ENCODE results near the gene NRXN2.

The NRXN2 gene

DNA sequence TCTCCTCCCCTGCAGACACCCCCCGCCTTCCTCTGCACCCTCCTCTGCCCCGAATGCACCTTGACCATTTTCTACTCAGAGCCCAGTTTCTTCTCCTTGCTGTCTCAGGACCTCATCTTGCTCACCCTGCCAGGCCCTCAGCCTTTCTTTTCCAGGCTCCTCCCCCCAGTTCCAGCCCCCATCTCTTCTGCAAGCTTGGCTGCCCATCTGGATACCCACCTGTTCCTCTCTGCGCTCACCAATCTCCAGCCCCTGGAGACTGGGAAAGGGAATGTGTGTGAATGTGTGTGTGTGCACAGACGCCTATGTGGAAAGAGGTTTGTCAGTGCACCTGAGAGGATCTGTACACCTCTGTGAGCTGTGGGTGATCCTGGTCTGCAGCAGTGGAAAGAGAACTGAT lies 95.6 kb downstream of the NRXN2 start:
- DNase-seq (ENCODE audit: low read depth): no peak

DNA sequence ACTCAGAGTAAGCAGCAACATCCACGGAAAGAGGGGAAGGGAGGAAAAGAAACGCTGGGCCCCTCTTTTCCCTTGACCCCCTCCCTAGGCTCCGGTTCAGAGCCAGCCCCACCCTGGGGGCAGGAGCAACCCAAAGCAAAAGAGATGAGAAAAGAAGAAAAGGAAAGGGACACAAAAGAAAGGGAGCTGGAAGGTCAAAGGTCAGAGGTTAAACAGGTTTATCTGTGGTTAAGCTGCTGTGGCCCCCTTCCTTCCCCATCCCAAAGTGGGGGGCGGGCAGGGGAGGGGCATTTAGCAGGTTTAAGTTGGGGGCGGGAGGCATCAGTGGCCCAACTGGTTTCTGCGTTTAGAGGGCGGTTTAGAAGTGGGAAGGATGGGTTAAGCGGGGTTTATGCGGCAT lies 96.4 kb downstream of the NRXN2 start:
- DNase-seq (ENCODE audit: low read depth): no peak

DNA sequence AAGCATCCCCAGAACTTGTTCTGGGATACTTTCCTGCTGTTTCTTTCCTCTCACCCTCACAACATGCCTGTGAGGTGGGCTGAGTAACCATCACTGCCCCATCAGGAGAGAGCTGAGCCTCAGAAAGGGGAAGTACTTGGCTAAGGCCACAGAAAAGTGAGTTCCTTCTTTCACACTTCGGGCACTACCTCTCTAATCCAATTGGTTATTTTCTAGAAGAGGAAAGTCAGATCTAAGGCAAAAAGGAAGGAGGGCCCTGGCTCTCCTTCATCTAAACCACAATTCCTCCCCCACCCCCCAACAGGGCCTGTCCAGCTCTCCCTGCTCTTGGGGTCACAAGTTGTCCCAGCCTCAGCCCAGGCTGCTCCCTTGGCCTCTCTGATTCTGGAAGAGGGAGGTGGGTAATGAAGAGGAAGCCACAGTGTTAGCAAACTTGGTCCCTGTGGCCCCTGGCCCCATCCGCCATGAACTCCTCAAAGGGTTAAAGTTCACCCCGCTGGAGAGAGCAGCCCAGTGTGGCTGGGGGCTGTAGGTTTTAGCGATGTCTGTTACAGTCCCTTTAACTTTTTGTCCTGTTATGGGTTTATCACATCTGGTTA lies 98.0 kb downstream of the NRXN2 start:
- DNase-seq (ENCODE audit: low read depth): no peak

- DNase-seq (ENCODE audit: low read depth): no peak
Observed at GRCh38 chr11:64622681-64623080, 100.3 kb downstream of the NRXN2 start.

DNA sequence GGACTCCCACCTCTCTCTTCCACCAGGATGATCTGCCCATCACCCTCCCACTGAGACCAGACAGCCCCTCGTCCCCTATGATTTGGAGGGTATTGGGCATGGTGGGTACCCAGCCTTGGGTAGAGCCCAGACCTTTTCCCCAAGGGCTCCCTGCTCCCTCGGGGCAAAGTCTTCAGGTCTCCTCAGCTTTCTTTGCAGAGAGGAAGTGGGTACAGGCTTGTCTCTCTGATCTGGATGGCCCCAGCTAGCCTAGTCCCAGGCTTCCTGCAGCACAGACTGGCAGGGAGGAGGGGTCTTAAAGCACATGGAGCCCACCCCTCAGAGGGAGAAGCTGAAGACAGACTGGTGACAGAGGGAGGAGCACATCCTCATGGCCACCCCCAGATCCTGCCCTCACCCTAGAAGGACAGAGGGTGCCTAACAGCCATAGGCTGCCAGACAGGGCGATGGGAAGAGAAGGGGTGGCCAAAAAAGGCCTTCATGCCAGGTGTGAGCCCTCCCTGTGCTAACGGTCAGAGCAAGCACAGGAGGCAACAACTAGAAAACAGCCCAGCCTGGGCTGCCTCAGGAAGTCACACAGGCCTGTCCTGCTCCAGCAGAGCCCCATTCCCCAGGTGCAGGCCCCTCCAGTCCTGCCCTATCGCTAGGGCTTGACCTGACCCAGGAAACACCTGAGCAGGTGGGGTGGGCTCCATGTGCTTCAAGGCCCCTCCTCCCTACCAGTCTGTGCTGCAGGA lies 101.5 kb downstream of the NRXN2 start:
- DNase-seq (ENCODE audit: low read depth): no peak

- peak; percentile 43 for DNase-seq (ENCODE audit: low read depth)
Observed at GRCh38 chr11:64620381-64620971, 102.5 kb downstream of the NRXN2 start.

- DNase-seq (ENCODE audit: low read depth): peak; percentile 72
Observed at GRCh38 chr11:64619811-64620380, 103.1 kb downstream of the NRXN2 start.

DNA sequence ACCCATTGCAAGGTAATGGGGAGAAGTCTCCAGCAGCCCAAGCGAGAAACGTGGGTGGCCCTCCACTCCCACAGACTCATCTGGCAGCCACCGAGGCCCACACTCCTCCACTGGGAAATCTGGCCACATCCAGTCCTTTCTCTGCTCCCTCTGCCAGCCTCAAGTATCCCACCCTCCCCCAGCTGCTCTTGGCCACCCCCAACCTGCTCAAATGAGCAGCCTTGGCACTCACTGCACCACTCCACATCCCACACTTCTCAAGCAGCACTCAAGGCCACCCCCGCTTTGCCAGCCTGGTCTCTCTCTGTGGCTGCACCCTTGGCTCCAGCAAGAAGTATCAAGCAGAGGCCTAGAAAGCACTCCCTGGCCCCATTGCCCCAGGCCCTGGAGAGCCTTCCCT lies 103.8 kb downstream of the NRXN2 start:
- DNase-seq (ENCODE audit: low read depth): no peak

DNA sequence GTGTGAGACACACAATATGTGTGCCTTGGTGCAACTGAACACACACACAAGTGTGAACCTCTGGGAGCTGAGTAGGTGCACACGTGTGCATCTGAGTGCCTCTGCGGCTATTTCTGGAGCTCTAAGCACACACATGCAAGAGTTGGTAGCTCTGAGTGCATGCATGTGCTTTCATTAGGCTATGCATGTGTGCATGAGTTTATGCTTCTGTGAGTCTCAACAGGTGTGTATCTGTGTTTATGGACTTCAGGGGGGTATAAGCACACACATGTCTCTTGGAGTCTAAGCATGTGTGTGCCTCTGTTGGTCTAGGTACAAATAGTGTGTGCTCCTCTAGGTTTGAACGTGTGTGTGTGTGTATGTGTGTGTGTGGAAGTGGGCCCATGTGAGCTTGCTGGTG lies 106.2 kb downstream of the NRXN2 start:
- DNase-seq (ENCODE audit: low read depth): no peak

DNA sequence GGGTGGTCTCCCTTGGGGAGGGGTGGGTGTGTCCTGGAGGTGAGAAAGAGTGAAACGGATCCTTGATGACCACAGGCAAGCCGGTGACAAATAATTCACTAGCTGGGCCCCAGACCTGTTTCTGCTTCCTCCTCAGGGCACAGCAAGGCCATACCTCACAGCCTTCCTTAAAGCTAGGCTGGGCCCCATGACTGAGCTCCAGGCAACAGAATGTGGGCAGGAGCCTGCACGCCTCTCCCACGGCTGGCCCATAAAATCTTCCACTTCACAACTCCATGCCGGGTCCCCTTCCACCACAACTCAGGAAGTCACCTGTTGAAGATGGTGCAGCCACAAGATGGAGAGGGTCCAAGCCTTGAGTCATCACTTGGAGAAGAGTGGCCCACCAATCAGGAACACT lies 108.1 kb downstream of the NRXN2 start:
- DNase-seq (ENCODE audit: low read depth): no peak

DNA sequence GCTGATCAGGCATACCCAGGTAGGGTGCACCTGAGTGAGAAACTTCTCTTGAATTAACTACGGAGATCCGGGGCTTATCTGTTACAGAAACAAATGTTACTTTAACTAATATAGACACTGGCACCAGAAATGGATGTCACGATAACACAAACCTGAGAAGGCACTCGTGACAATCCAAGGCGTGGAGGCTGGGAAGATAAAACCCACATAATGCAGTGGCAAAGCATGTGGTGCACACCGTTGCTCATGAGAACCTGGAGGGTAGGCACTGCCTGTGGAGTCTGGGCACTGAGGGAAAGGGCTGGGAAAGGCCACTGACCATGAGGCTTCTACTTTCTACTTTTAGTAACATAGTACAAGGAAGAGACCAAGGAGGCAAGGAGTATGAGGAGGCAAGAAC lies 109.3 kb downstream of the NRXN2 start:
- DNase-seq (ENCODE audit: low read depth): no peak

- no peak for DNase-seq (ENCODE audit: low read depth)
Observed at GRCh38 chr11:64611869-64612646, 110.9 kb downstream of the NRXN2 start.

DNA sequence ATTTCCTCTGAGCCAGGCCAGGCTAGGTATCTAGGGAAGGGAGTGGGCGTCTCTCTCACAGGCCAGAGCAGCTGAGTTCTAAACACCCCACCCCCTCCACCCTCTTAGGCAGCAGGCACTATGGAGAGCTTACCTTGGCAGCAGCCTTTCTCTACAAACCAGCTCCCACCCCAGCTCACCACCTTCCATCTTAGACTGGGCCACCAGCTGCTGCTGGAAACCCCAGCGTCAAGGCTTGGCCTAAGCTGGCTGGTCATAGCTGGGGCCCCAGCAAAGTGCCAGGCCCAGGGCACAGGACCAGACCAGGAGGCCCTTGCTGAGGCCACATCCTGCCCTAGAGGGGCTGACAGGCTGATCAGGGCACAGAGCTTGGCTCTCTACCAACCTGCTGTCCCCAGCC lies 111.8 kb downstream of the NRXN2 start:
- DNase-seq (ENCODE audit: low read depth): no peak

GRCh38 chr11:64610596-64610995 lies 112.4 kb downstream of the NRXN2 start:
- DNase-seq (ENCODE audit: low read depth): no peak

- no peak for DNase-seq (ENCODE audit: low read depth)
Observed at GRCh38 chr11:64609436-64610047, 113.5 kb downstream of the NRXN2 start.

DNA sequence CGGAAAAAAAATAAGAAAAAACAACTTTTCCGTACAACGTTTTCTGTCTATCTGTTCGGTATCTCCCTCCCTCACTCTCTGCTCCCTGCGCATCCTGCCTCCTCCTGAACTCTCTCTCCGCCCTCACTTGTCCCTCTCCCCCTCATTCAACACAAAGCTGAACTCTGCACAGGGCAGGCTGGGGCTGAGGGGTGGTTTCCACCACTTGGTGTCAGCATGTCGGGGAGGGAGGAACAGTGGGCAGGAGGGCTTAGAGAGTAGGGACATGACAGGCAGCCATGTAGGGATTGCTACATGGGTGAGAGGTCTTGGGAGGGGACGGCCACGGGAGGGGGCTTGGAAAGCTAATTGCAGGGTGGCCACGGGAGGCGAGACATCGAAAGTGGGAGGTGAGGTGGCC lies 114.4 kb downstream of the NRXN2 start:
- no peak for DNase-seq (ENCODE audit: low read depth)

GRCh38 chr11:64608046-64608445 lies 115.0 kb downstream of the NRXN2 start:
- DNase-seq (ENCODE audit: low read depth): peak; percentile 24

GRCh38 chr11:64607381-64607985 lies 115.5 kb downstream of the NRXN2 start:
- no peak for DNase-seq (ENCODE audit: low read depth)

GRCh38 chr11:64606796-64607380 lies 116.1 kb downstream of the NRXN2 start:
- DNase-seq (ENCODE audit: low read depth): no peak

- no peak for DNase-seq (ENCODE audit: low read depth)
Observed at GRCh38 chr11:64605656-64606585, 117.1 kb downstream of the NRXN2 start.

Data from EH (cell line).